HG02763 (cell line): ENCODE measurements around the gene UBAC2.
"Not testable (repeated sequence)": the region's sequence is repeated elsewhere in the genome, so short reads cannot be mapped to it uniquely, and the experiment has no call there.

Experiments
- ATAC-seq: cut with Tn5 transposase; IDR thresholded peaks from one replicate; pipeline ENCODE4 v1.9.1; 2021; ENCODE audit warnings: mild to moderate bottlenecking, moderate library complexity; ENCODE audit not compliant: unreplicated experiment

Gene UBAC2

DNA sequence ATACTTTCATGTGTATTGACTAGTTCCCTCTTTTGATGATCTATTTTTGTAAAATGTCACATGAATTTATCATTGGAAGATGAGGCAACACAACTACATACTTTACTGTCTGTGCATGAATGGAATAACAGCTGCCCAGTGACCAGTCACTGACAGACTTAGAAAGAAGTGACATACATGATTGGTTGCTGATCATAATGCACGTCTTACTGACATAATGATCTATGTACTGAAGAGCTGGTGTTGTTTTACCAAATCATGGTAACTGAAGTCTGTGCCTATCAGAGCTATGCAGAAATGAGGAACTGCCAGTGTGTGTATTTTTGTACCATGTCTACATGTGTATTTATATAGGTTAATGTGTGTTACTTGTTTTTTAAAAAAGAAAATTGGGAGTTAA, 31.1 kb downstream of the UBAC2 start:
- no peak for ATAC-seq

DNA sequence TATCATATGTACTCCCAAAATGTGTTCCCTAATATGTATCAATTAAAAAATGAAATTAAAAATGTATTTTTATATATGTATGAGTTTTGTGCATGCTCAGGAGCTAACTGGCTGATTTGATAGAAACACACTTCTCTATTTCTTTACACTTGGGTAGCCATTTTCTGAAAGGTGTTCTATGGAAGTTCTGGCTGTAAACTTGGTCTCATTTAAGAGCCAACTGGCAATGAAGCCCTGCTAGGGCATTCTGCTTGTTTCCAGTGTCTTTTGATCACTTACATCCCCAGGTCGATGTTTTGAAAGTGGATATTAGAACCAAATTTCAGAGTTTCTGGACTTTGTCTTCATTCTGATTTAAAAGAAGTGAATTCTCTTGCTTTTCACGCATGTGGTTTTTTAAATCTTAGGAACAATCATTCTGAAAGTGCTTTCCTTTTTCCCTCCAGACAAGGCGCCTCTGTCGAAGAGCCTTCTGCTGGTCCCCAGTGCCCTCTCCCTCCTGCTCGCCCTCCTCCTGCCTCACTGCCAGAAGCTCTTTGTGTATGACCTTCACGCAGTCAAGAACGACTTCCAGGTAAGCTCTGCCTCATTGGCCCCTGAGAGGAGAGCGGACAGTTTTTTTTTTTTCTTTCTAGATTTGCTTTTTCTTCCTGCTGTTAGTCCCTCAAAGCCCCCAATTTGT, 37.5 kb downstream of the UBAC2 start:
- peak; percentile 61 for ATAC-seq

DNA sequence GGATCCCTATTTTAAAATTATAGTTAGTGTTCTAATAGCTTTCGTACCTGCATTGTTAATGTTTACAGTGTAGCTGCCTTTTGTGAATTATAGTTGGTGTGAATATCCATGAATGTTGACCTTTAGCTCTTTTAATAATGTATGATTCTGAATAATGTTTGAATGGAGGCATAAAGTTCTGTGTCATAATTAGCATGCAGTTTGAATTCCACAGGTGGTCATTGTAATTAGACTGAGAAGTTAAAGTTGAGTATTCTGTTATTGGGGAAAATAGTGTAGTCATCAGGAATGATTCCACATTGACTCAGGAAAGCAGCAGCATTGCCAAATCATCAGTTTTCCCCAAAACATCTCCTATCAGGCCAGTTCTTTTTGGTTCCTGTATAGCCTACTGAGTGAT, 45.4 kb downstream of the UBAC2 start:
- ATAC-seq: no peak

DNA sequence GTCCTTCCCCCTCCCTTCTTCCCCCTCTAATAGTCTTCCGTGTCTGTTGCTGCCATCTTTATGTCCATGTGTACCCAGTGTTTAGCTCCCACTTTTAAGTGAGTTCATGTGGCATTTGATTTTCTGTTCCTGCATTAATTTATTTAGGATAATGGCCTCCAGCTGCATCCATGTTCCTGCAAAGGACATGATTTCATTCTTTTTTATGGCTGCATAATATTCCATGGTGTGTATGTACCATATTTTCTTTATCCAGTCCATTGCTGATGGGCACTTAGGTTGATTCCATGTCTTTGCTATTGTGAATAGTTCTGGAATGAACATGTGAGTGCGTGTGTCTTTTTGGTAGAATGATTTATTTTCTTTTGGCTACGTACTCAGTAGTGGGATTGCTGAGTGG, 48.5 kb downstream of the UBAC2 start:
- ATAC-seq: not testable (repeated sequence)

DNA sequence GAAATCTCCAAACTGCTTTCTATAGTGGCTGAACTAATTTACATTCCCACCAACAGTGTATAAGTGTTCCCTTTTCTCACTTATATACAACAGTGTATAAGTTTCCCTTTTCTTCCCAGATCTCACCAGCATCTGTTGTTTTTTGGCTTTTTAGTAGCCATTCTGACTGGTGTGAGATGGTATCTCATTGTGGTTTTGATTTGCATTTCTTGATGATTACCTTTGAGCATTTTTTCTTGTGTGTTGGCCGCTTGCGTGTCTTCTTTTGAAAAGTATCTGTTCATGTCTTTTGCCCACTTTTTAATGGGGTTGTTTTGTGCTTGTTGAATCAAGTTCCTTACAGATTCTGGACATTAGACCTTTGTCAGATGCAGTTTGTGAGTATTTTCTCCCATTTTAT, 49.0 kb downstream of the UBAC2 start:
- not testable (repeated sequence) for ATAC-seq

DNA sequence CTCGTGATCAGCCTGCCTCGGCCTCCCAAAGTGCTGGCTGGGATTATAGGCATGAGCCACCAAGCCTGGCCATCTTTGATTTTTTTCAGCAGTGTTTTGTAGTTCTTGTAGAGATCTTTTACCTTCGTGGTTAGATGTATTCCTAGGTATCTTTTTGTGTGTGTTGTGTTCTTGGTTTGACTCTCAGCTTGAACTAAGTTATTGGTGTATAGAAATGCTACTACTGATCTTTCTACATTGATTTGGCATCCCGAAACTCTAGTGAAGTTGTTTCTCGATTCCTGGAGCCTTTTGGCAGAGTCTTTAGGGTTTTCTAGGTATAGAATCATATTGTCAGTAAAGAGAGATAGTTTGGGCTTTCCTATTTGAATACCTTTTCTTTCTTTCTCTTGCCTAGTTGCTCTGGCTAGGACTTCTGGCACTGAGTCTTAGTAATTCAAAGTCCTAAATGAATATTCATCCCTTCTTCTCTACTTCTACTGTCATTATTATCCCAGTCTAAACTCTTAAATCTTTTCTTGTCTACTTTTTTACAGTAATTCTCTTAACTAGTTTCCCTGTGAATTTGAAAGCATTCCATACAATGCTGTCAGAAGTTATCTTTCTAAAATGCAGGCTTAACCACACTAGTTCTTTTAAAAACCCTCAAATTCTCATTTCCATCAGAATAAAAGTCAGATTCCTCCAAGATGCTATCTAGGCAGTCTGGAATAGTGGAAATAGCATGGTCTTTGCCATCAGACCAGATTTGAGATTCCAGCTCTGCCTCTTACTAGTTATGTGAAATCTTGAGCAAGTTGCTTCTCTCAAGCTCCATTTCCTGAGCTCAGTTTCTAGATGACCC, 50.5 kb downstream of the UBAC2 start:
- ATAC-seq: no peak

DNA sequence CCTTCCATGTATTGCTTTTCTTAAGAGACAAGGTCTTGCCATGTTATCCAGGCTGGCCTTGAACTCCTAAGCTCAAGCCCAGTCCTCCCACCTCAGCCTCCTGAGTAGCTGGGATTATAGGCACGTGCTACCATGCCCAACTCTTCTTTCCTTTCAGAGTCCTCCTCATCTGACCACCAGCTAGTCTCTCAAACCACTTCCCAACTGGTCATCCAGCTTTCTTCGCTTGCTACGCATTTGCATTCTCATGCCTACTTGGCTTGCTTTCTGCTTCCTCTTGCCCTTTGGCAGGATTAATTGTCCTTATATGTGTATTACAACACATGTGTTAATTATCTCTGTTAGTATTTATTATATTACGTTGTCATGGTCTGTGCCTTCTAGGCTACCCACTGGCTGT, 51.3 kb downstream of the UBAC2 start:
- ATAC-seq: no peak

DNA sequence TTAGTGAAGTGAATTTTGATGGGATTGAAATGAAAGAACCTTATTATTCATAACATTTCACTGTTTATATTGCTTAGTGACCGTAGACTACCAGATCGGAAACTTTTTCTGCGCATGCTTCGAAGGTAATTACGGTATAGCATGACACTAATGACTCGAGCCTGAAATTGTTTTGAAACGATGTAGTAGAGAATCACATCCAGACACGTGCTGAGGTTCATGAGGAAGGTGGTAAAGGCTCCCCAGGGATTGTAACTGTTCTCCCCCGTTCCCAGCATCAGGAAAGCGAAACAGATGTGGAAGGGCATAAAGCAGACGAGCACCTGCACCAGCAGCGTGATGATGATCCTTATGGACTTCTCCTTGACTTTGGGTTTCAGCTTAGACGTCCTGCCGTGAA, 54.2 kb downstream of the UBAC2 start:
- no peak for ATAC-seq

DNA sequence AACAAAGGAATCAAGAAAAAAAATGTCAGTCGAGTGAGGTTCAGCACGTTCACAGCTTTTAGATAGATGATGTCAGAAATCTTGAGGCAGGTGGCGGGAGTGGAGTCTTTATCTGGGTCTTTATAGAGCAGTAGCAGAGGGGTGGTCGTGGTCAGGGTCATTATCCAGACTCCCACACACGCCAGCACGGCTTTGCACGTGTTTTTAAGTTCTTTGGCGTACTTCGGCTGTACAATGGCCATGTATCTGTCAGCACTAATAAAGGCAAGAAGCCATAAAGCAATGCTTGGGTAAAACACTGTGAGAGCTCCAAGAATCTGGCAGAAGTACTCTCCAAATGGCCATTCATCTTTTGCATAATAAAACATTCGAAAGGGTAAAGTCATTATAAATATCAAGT, 54.6 kb downstream of the UBAC2 start:
- ATAC-seq: no peak

DNA sequence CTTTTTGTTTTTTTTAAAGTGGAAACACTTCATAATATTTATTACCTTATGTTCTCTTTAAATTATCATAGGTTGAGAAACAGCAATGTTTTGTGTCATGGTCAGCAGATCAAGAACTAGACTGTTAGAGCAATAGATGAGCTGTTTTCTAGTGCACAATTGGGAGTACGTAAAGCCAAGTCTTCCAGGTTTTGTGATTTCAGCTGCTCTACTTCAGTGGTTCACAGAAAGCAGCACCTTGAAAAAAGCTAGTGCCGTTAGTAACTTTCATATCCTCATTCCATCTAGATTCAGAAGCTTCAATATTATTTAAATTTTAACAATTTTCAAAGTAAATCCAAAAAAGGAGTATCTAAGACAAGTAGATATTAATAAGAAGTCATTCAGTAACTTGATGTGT, 55.6 kb downstream of the UBAC2 start:
- ATAC-seq: no peak

DNA sequence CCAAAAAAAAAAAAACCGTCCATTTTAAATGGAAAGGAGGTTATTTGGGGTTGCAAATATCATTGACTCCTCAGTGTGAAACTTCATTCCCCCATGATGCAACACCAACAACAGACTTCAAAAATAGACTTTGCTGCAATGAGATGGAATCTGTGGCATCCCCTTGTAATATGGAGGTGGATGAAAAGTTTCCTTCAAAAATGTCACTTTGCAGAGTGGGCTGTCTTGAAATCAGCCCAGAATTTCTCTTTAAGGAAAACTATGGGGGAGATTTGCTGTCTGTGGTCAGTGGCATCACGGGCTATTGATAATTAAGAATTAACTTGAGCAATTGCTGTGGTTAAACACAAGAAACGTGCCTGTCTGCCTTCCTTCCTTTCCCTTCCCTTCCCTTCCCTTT, 56.1 kb downstream of the UBAC2 start:
- no peak for ATAC-seq

DNA sequence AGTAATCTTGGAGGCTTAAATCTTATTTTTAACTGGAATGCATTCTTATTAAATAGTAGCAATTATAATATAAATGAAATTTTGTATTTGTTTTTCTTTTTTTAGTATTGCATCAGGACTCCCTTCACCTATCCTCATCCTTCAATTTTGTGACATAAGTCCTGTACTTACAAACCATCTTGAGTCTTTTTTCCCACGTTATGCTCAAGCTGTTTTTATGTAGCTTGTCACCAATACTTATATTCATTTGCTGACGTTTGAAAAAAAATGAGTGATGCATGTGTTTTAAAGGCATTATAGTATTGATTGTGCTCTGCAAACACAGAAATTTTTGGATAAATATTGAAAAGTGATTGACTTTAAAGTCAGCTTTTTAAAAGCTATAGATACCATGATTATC, 56.6 kb downstream of the UBAC2 start:
- ATAC-seq: no peak

DNA sequence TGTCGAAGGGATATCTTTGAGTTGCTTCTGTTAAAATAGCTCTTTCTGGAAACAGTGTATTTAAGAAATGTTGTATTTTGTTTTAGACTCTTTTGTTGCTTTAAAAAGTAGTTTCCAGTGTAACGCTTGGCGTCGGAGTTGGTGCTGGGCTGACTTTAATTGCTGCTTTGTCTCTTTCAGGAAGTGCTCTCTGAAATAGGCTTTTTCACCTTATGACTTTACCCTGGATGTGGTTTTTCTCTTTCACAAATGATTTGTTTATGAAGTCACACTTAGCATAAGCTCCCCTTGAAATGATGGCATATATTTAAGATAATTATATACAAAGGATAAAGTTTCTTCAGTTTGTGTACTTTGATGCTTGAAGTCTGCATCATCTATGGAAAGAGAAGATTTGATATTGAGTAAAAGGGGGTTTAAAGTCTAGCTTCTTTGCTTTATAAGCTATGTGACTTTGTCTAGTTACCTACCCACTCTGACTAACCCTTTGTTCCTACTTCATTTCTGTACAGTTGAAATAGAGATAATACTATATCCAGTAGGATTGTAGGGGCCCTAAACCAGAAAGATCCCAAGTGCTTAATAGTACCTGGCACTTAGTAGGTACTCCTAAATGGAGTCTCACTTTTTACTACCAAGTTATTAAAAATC, 57.7 kb downstream of the UBAC2 start, which contains the start of gene GPR18:
Gene GPR18 (minus strand): TSS at position 170 of the 651 bp plus-strand sequence. CDS start 2,507 bp downstream, outside the sequence.
- ATAC-seq: peak; percentile 89

DNA sequence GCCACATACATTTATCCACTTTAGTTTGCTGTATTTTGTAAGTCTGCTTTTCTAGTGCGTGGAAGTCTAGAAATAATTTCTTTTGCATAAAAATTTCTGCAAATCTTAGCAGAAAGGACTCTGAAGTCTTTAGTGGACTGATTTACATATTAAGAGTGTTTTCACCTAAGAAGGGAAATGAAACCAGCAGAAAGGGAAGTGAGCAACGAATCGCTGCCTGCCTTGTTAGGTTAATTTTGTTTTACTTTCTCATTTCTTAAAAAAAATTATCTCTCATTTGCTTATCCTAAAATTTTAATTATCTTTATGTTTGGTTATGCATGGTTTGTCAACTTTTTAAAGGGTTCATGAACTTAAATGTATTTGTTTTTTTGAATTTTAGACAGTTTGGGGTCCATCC, 58.3 kb downstream of the UBAC2 start:
- ATAC-seq: peak; percentile 56

DNA sequence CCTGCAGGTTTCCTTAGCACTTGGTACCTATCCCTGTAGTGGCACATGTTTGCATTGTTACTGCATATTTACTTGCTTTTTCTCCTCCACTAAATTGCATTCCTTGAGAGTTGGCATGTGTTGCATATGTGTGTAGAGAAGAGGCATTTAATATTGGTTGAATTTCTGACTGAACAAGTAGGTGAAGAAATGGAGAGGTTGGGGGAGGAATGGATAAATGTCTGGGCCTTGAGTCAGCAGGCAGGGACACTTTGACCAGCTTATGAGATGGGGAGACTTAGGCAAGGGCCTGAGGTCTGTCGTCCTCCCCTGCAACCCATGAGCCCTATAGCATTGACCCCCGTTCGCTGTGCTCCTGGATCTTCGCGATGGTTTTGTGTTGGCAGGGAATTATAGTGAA, 59.6 kb downstream of the UBAC2 start:
- no peak for ATAC-seq

DNA sequence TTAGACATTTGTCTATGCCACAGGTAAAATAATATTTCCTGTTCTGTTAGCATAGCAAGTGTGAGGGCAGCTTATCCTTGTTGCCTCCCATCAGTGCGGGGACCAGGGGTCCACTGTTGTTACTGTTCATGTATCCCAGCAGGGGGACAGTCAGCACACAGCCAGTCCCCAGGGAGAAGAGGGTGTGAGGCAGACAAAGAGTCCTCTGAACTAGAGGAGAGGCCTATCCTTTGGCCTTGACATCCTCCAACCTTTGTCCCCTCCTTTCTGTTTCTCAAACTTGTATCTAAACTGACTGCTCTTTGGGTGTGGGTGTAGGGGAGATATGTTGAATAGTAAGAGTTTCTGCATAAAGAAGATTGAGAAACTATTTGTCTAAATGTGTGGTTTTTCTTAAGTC, 60.4 kb downstream of the UBAC2 start:
- no peak for ATAC-seq

DNA sequence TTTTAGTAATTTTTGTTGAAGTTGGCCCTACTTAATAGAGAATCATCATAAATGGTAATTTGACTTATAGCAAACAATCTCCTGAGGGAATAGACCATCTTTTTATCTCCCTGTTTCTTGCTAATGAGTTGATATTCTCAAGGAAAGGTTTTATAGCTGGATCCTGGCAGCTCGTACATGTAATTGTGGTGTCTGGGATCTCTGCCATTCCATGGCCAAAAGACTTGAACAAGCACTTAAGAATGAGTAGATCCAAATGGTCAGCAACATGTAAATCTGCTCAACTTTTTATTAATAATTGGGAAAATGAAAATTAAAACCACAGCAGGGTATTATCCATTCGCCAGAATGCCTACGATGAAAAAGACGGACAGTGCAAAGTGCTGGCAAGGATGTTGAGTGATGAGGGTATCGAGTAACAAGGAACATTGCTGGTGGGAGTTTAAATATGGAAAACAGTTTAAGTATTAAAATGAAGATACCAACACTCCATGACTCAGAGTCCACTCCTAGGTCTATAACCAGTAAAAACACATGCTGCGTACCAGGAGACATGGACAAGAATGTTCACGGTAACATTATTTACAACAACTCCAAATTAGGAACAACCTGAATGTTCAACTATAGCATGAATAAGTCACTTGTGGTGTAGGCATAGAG, 62.6 kb downstream of the UBAC2 start:
- ATAC-seq: no peak

DNA sequence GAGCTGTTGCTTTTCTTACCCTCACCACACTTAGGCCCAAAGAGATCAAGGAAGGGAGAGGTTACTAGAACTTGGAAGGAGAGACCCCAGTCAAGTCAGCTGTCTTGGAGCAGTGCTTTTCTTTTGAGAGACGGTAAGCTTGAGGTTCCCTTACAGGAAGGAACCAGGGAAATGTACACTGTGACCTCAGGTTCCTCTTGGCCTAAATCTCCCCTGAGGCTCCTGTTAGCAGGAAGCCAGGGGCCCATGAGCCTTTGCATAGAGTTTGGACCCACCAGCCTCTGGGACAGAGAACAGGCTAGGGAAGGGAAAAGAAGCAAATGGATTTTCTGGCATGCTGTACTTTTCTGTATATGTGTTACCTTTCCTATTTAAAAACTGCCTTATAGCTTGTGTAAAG, 63.4 kb downstream of the UBAC2 start:
- ATAC-seq: no peak

DNA sequence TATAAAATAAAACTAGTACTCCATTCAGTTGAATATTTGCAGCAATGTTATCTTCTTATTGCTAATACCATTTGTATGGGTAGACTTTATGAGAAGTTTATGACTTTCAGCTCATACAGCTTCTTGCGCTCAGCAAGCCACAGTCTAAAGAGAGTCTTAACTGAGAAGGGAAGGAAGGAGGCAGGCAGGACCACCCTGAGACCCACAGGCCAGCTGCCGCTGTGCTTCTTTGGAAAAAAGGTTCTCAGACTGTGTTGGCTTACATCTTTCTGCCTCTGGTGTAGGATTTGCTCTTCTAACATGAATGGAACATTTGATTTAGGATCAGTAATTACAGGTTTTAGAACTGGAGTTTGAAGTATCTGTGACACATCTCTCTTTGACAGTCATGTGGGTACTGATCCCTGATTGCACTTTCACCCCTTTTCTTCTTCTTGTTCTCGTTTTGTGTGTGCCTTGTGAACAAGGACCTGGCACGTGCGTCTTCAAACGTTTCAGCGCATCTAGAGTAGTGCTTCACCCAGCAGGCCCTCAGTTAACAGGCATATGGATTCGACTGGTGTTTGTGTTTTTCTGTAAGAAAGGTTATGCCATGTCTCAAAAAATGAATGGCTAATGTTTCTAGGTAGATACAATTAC, 64.6 kb downstream of the UBAC2 start:
- ATAC-seq: no peak

DNA sequence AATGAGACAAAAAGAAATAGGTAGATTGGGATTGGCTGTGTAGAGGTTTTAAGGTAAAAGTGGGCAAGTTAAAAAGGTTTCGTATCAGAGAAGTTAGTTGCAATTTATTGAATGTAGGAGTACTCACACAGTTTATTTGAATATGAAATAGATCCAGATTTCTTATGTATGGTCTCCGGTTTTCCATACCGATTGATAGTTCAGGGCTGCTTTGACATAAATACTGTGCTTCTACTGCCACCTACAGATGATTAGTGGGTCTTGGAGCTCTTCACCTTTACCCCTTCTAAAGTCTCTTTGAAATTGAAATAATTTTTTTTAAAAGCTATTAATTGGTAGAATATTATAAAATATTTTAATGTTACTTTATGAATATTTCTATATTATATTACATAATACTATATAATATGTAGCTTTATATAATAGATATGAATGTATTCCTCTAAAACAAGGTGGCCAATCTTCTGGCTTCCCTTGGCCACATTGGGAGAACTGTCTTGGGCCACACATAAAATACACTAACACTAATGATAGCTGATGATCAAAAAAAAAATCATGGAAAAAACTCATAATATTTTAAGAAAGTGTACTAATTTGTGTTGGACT, 65.3 kb downstream of the UBAC2 start:
- no peak for ATAC-seq
